DND-41 (cell line): ENCODE results near the gene CHCHD3.

ENCODE experiments used
- ATAC-seq: fragments of 200-7000 bp; cut with Tn5 transposase; 3 replicates; pipeline ENCODE4 v1.9.1; 2021; ENCODE audit warnings: low read depth; ENCODE audit not compliant: insufficient read depth
- DNase-seq: peaks from one replicate; pipeline ENCODE4 v3.0.0-alpha.2; 2020
- H2AFZ ChIP-seq: 2 replicates; pipeline ENCODE4 v1.6.0; 2012; ENCODE audit warnings: low read depth, low read length
- H3K27ac ChIP-seq: 2 replicates; pipeline ENCODE4 v1.5.1; 2012; ENCODE audit warnings: low read length, inconsistent platforms
- H3K27me3 ChIP-seq: fragments of 200-600 bp; sonication (generic); 2 replicates; pipeline ENCODE4 v1.6.0; 2012; ENCODE audit warnings: low read length, mild to moderate bottlenecking, inconsistent platforms; ENCODE audit not compliant: insufficient read depth, poor library complexity
- H3K36me3 ChIP-seq: 2 replicates; pipeline ENCODE4 v1.5.1; 2012; ENCODE audit warnings: low read length, inconsistent platforms; ENCODE audit not compliant: insufficient read depth
- H3K4me1 ChIP-seq: 2 replicates; pipeline ENCODE4 v1.5.1; 2012; ENCODE audit warnings: mild to moderate bottlenecking, low read length; ENCODE audit not compliant: insufficient read depth
- H3K4me2 ChIP-seq: 2 replicates; pipeline ENCODE4 v1.6.0; 2012; ENCODE audit warnings: mild to moderate bottlenecking, moderate library complexity, low read length, inconsistent platforms; ENCODE audit not compliant: insufficient read depth
- H3K4me3 ChIP-seq, 2 experiments: fragments of 200-600 bp in 1 of 2; shearing (Covaris generic) in 1 of 2; 2 replicates each; pipeline ENCODE4 v1.5.1; 2012 to 2016; ENCODE audit warnings: inconsistent platforms in 2 of 2, low read length in 2 of 2, mild to moderate bottlenecking in 2 of 2, low read depth in 1 of 2, moderate library complexity in 1 of 2
- H3K79me2 ChIP-seq: 2 replicates; pipeline ENCODE4 v1.6.0; 2012; ENCODE audit warnings: low read length, inconsistent platforms; ENCODE audit not compliant: insufficient read depth
- H3K9ac ChIP-seq: 2 replicates; pipeline ENCODE4 v1.6.0; 2012; ENCODE audit warnings: low read depth, mild to moderate bottlenecking, inconsistent platforms, low read length, moderate library complexity
- H3K9me3 ChIP-seq: 2 replicates; pipeline ENCODE4 v1.5.1; 2012; ENCODE audit warnings: low read length, moderate library complexity, mild to moderate bottlenecking, inconsistent platforms; ENCODE audit not compliant: insufficient read depth, severe bottlenecking
- H4K20me1 ChIP-seq: 2 replicates; pipeline ENCODE4 v1.6.0; 2012; ENCODE audit warnings: low read length; ENCODE audit not compliant: insufficient read depth
- EZH2 ChIP-seq: IDR thresholded peaks from 3 replicates; pipeline ENCODE4 v1.6.1; 2012; ENCODE audit warnings: borderline replicate concordance, low read depth, mild to moderate bottlenecking, moderate library complexity, low read length, inconsistent platforms; ENCODE audit not compliant: severe bottlenecking
- TF ChIP-seq, protein P1 (sequence below): IDR thresholded peaks from 2 replicates; pipeline ENCODE4 v1.5.1; 2012; ENCODE audit warnings: borderline replicate concordance, low read length, moderate library complexity, mild to moderate bottlenecking; ENCODE audit not compliant: poor library complexity, severe bottlenecking; ENCODE audit errors: extremely low read depth

CHCHD3 gene

DNA sequence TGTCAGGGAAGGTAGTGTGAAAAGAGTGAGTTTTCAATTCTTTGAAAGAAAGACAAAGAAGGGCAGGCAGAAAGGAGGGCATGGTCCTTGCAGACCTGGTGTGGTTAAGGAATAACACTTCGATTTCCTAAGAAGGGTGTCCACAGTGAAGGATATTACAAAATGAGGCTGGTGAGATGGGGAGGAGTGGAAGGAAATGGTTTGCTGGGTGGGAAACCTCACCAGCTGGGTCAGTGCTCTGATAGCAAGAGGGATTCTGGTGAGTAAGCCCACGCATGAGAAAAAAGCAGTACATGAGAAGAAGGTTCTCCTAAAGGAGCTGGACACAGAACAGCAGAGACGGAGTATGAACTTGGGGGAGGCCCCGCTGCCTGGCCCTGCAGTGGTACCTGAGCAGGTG is 275.1 kb downstream of the CHCHD3 start:
- Histone ChIP-seq H3K36me3 (no peaks in the 10 kb centered on the region), H3K79me2 (no peaks in the 10 kb centered on the region), H3K9ac (no peak overlapping the region), H3K4me3 (no peak overlapping the region), H3K27me3 (no peaks in the 10 kb centered on the region), H3K4me1 (no peaks in the 10 kb centered on the region), H4K20me1 (no peaks in the 10 kb centered on the region), H3K9me3 (no peaks in the 10 kb centered on the region), H3K4me2 (no peak overlapping the region), H2AFZ (no peak overlapping the region), H3K27ac (no peak overlapping the region)
- TF ChIP-seq, protein P1, sequence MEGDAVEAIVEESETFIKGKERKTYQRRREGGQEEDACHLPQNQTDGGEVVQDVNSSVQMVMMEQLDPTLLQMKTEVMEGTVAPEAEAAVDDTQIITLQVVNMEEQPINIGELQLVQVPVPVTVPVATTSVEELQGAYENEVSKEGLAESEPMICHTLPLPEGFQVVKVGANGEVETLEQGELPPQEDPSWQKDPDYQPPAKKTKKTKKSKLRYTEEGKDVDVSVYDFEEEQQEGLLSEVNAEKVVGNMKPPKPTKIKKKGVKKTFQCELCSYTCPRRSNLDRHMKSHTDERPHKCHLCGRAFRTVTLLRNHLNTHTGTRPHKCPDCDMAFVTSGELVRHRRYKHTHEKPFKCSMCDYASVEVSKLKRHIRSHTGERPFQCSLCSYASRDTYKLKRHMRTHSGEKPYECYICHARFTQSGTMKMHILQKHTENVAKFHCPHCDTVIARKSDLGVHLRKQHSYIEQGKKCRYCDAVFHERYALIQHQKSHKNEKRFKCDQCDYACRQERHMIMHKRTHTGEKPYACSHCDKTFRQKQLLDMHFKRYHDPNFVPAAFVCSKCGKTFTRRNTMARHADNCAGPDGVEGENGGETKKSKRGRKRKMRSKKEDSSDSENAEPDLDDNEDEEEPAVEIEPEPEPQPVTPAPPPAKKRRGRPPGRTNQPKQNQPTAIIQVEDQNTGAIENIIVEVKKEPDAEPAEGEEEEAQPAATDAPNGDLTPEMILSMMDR, result no peak
- no peak for ATAC-seq
- no peak for DNase-seq

DNA sequence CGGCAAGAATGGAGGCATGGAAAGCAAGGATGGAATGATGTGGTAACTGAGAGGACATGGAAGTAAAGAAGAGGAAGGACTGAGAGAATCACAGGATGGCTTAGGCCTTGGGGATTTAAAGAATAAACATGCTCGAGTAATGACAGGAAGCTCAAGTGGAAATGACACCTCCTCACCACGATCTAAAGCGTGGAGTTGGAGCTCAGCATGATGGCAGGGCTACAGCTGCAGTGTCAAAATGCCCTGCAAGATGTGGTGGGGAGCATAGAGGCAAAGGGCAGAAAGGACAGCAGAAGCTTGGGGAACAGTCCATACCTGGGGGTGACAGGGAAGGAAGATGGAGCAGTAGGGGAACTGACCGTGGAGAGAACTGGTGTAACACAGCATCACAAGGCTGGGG is 276.1 kb downstream of the CHCHD3 start:
- Histone ChIP-seq H3K79me2 (no peaks in the 10 kb centered on the region), H3K9me3 (no peaks in the 10 kb centered on the region), H3K4me3 (no peak overlapping the region), H4K20me1 (no peaks in the 10 kb centered on the region), H3K27me3 (no peaks in the 10 kb centered on the region), H3K27ac (no peak overlapping the region), H3K4me1 (no peaks in the 10 kb centered on the region), H2AFZ (no peak overlapping the region), H3K36me3 (no peaks in the 10 kb centered on the region), H3K4me2 (no peak overlapping the region), H3K9ac (no peak overlapping the region)
- DNase-seq (no peak), ATAC-seq (0 out of 3 replicates have a peak, but pooled peaks have one; percentile 35)
- TF ChIP-seq, protein P1, result no peak
- no peak for TF ChIP-seq EZH2

DNA sequence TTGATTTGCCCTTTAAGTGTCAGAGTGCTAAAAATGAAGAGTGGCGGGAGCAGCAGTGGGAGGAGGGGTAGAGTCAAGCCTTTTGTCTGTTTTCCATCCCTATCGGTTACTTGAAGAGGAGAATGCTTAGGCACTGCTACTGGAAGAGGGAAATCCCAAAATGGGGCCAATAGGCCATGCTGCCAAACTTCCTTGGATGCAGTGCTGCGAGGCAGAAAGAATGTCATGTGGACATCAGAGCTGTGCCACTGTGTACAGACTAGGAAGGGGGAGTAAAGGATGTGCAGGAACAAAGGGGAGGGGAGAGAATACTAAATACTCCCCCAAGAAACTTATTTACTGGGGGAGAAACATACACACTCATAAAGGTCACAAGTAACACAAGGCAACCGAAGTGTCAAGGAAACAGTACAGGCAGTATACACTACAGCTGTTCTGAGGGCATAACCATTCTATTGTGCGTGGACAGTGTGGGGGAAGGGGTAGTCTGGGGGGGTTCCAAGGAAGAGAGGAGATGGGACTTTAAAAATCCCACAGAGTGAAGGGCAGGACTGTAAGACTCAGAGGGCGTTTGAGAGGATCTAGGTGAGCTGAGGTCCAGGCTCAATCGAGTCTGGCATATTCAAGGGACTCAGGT is 276.9 kb downstream of the CHCHD3 start:
- DNase-seq, result no peak
- TF ChIP-seq EZH2, result no peak
- TF ChIP-seq, protein P1, result no peak

More for the DNA sequence above, 276.9 kb downstream of the CHCHD3 start:
- Histone ChIP-seq H3K79me2 (no peaks in the 10 kb centered on the region), H3K4me1 (no peaks in the 10 kb centered on the region), H2AFZ (no peak overlapping the region), H3K4me2 (no peak overlapping the region), H3K36me3 (no peaks in the 10 kb centered on the region), H3K27ac (no peak overlapping the region), H3K4me3 (no peak overlapping the region), H3K9me3 (no peaks in the 10 kb centered on the region), H4K20me1 (no peaks in the 10 kb centered on the region), H3K9ac (no peak overlapping the region), H3K27me3 (no peaks in the 10 kb centered on the region)
- ATAC-seq, result no peak
